HG02642 (cell line): ENCODE results near the gene MVB12A.

Source experiments
- ATAC-seq: cut with Tn5 transposase; IDR thresholded peaks from one replicate; pipeline ENCODE4 v1.9.1; 2021; ENCODE audit warnings: mild to moderate bottlenecking; ENCODE audit not compliant: unreplicated experiment, poor library complexity

MVB12A gene

GRCh38 chr19:17404621-17405249 lies 15.1 kb upstream of the MVB12A start:
- ATAC-seq: peak; percentile 32

GRCh38 chr19:17405250-17406045 lies 14.4 kb upstream of the MVB12A start, which contains the start of gene BST2:
Gene BST2, minus strand, starts transcription at chr19:17405630. Its CDS starts 55 bp downstream, at chr19:17405575.
- peak; percentile 76 for ATAC-seq

GRCh38 chr19:17406046-17406886 lies 13.6 kb upstream of the MVB12A start:
- peak; percentile 9 for ATAC-seq

DNA sequence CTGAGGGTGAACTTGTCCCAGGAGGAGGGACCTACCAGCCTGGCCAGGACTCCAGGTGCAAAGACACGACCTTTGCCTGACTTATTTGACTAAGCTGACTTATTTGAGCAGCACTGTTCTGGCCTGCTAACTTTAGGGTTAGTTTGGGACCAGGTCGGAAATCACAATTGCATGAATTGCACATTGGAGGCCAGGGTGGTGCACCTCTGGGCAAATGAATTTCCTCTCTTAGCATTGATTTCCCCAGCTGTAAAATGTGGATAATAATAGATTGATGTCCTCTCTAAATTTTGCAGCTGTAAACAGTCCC lies 13.0 kb upstream of the MVB12A start:
- no peak for ATAC-seq

DNA sequence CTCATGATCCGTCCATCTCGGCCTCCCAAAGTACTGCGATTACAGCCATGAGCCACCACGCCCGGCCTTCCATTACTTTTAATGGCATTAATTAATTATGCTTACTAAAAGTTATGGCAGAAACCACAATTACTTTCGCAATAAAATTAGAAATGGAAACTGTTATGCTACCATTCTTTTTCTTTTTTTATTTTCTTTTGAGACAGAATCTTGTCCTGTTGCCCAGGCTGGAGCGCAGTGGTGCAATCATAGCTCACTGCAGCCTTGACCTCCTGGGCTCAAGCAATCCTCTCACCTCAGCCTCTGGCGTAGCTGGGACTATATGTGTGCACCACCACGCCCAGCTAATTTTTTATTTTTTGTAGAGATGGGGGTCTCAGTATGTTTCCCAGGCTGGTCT lies 9.9 kb upstream of the MVB12A start:
- no peak for ATAC-seq

DNA sequence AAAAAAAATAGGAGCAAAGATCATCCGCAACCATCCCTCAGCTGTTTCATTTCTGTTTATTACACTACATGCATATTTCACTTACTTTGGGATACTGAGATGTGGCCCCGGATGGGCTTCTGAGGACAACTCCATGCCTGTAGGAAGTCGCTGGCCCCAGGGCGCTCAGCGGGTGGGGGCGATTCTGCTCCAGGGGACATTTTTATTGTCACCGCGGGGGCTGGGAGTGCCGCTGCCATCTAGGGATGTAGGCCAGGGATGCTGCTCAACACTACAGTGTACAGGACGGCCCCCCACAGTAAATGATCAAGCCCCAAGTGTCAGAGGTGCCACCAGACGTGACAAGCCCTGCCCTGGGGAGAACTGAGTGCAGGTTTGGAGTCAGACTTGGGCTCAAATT lies 8.0 kb upstream of the MVB12A start:
- no peak for ATAC-seq

- ATAC-seq: no peak
Observed at GRCh38 chr19:17414097-17414496, 5.8 kb upstream of the MVB12A start.

GRCh38 chr19:17415121-17415520 lies 4.7 kb upstream of the MVB12A start:
- no peak for ATAC-seq

- no peak for ATAC-seq
Observed at GRCh38 chr19:17418710-17419109, 1.1 kb upstream of the MVB12A start.

DNA sequence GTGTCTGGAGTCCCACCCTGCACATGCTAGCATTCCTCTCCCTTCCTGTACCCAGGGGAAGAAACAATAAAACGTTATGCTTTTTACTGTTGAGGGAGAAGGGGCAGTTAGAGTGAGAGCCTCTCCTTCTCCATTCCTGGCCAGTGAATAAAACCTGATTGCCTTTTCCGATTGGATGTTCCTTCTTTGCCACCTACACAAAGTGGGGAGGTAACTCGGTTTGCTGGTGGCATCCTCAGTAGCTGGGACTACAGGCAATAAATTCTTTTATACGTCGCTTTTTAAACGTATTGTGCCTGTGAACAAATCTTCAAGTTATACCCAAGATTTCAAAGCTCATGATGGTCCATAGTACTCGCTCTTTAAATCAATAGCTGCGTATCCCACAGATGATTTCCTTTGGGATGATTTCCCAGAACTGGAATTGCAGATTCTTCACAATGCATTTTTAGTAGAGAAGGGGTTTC lies 660 bp upstream of the MVB12A start:
- ATAC-seq: no peak

DNA sequence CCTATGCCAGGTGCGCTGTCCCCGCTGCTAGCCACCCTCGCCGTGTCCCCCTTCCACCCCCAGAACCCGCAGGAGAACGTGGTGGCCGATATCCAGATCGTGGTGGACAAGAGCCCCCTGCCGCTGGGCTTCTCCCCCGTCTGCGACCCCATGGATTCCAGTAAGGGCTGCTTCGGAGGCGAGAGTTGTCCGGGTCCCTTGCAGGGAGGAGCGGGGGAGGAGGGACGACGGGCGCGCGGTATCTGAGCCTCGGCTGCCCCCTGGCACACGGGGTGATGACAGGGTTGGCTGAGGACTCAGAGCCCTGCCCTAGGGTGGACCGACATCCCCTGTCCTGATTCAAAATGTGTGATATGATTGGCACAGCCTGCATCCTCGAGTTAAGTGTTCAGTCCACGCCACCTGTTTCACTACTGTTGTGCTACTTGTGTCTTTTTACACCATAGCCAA lies 653 bp downstream of the MVB12A start:
- peak; percentile 12 for ATAC-seq

DNA sequence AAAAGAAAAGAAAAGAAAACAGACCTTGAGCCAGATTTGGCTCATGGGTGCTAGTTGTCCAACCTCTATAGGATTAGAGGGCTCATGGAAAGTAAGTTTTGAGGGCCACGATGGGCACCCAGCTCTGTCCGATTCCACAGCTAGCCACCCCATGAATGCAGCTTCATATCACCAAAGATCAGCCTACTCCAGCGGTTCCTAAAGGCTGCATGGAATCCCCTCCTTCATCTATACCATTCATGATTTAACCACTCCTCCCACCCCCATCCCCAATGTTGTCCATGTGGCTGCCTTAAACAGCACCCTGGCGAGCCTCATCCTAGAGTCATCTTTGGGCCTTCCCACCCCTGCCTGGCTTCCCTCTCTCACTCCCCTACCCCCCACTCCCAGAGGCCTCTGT lies 2.1 kb downstream of the MVB12A start:
- ATAC-seq: no peak

DNA sequence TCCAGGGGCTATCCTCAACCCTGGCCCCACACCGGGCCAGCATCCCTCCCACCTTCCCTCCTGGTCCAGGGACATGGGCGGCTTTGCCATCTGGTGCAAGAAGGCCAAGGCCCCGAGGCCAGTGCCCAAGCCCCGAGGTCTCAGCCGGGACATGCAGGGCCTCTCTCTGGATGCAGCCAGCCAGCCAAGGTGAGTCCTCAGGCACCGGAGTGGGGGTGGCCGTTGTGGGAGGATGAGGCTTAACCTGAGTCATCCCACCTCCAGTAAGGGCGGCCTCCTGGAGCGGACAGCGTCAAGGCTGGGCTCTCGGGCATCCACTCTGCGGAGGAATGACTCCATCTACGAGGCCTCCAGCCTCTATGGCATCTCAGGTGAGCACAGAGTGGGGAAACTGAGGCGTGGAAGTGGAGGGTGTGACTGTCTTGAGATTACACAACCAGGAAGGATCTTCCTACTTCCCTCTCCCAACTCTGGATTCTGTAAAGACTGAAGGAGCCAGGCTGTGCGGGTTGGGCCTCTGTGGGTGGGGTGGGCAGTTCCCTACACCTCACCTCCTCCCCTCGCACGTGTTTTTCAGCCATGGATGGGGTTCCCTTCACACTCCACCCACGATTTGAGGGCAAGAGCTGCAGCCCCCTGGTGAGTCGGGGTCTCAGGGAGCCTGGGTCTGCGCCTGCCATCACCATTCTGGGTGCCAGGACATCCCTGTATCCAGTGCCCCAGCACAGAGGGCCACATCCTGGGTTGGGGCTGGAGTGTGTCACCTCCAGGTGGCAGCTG lies 3.8 kb downstream of the MVB12A start:
- no peak for ATAC-seq

GRCh38 chr19:17424743-17425365 lies 5.0 kb downstream of the MVB12A start:
- ATAC-seq: no peak

- no peak for ATAC-seq
Observed at GRCh38 chr19:17429641-17430113, 9.8 kb downstream of the MVB12A start.

DNA sequence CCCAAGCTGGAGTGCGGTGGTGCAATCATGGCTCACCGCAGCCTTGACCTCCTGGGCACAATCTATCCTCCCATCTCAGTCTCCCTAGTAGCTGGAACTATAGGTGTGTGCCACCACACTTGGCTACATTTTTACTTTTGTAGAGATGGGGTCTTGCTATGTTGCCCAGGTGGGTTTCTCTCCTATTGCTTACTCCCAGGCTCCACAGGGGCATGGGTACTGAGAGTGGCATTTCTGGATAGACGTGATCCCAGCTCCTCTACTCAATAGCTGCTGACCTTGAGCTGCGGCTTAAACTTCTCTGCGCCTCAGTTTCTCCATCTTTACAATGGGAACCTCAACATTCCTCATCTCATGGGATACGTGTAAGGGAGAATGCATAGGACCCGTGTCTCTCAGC lies 11.6 kb downstream of the MVB12A start:
- no peak for ATAC-seq

GRCh38 chr19:17435218-17435617 lies 15.4 kb downstream of the MVB12A start:
- no peak for ATAC-seq

DNA sequence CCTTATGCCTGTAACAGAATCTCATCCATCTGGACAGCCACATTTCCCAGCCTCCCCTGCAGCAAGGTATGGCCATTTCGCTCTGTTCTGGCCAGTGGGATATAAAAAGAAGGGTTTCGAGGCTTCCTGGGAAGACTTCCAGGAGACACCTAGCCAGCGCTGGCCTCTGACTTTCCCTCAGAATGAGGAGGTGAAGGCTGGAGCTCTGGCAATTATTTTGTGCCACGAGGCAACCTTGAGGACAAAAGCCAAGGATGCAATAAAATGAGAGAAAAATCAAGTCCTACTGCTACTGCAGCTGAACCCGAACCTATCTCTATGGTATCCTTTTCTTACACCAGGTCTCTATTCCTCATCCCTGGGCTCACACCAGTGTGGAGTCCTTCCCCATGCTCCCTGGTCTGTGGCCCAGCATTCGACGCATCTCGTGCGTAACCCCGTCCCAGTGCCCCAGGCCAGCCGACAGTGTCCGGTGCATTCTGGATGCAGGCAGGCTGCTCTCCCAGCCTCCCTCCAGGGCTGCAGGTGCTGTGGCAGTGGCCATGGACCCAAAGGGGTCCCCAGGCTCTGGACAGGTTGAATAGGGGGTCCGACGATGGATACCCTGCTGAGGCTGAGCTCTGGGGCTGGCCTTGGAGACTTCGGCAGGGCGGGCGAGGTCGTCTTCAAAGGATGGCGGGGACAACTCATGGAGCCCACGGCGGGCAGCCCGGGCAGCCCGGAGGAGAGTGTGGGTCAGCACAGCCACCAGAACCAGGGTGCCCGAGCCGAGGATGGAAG lies 16.4 kb downstream of the MVB12A start:
- ATAC-seq: no peak

- ATAC-seq: no peak
Observed at GRCh38 chr19:17436874-17437267, 17.0 kb downstream of the MVB12A start.
